ENCODE results near the gene C4orf51.

GRCh38 chr4:145732895-145733880 lies 53.2 kb downstream of the C4orf51 start:
- TF ChIP-seq CTCF (conservative IDR thresholded peaks at IDR 0.05; ENCODE audit: low read depth, low read length) (no peak), POLR2A (IDR thresholded peaks at IDR 0.05; ENCODE audit: low read depth, low read length) (peak; percentile 75)
